ENCODE measurements around the gene CFAP157. TPM values are rescaled to one million over a fixed set of nuclear protein-coding genes. Genes with fewer than 3 reads are reported as not detected.

Gene CFAP157
- total and polyA plus RNA-seq, 2 of the 13 experiments (the other 11 are each of a cell fraction or from before 2014, with no cell fraction given), result 0.07 TPM; not detected in 1

DNA sequence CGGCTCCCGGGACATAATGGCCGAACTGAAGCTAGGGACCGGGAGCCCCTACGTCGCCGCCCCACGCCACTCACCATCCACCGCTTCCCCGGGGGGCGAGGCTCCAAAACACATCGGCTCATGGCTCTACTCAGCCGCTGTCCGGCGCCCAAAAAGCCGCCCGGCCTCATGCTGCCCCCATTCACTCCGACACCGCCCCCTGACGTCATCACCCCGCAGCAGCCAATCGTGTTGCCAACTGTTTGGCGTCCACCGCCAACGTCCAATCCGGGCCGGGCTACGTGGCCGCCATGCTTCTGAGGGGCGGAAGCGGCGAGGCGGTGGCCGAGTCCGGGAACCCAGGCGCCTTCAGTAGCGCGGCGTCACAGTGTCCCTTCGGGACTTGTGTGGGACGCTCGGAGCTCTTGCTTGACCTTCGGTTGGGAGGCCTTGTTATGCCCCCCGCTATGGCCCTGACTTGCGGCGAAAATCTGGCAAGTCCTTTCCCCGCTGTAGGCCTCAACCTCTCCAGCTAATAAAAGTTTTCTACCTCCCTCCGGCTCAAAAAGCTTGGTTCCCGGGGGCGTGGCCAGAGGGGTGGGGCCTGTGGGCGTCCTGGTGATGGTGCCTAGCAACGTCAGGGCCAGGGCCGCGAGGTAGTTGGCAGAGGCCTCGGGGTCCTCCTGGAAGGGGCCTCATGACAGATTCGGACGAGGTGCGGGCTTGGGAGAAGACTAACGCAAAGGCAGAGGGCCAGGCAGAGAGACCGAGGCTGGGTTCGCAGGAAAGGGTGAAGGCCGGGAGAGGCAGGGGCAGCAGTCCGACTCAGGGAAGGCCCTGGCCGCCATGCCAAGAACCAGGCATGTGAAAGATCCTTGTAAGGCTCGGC, 8.9 kb downstream of the CFAP157 start, which contains the start of the genes PTRH1 and TTC16 (continued):
- no peak for TF ChIP-seq U2AF1 (optimal IDR thresholded peaks at IDR 0.05; ENCODE audit: low read depth, low read length)
- TF ChIP-seq TEAD2 (CRISPR knock-in tag; IDR thresholded peaks at IDR 0.05), result no peak
- TF ChIP-seq, protein P1, sequence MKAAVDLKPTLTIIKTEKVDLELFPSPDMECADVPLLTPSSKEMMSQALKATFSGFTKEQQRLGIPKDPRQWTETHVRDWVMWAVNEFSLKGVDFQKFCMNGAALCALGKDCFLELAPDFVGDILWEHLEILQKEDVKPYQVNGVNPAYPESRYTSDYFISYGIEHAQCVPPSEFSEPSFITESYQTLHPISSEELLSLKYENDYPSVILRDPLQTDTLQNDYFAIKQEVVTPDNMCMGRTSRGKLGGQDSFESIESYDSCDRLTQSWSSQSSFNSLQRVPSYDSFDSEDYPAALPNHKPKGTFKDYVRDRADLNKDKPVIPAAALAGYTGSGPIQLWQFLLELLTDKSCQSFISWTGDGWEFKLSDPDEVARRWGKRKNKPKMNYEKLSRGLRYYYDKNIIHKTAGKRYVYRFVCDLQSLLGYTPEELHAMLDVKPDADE (CRISPR knock-in tag; IDR thresholded peaks at IDR 0.05), result no peak
- TF ChIP-seq, protein P2, sequence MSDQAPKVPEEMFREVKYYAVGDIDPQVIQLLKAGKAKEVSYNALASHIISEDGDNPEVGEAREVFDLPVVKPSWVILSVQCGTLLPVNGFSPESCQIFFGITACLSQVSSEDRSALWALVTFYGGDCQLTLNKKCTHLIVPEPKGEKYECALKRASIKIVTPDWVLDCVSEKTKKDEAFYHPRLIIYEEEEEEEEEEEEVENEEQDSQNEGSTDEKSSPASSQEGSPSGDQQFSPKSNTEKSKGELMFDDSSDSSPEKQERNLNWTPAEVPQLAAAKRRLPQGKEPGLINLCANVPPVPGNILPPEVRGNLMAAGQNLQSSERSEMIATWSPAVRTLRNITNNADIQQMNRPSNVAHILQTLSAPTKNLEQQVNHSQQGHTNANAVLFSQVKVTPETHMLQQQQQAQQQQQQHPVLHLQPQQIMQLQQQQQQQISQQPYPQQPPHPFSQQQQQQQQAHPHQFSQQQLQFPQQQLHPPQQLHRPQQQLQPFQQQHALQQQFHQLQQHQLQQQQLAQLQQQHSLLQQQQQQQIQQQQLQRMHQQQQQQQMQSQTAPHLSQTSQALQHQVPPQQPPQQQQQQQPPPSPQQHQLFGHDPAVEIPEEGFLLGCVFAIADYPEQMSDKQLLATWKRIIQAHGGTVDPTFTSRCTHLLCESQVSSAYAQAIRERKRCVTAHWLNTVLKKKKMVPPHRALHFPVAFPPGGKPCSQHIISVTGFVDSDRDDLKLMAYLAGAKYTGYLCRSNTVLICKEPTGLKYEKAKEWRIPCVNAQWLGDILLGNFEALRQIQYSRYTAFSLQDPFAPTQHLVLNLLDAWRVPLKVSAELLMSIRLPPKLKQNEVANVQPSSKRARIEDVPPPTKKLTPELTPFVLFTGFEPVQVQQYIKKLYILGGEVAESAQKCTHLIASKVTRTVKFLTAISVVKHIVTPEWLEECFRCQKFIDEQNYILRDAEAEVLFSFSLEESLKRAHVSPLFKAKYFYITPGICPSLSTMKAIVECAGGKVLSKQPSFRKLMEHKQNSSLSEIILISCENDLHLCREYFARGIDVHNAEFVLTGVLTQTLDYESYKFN (CRISPR knock-in tag; conservative IDR thresholded peaks at IDR 0.05), result no peak; the same call in 1 of the 2 replicates
- TF ChIP-seq LCORL (IDR thresholded peaks at IDR 0.05), result no peak
- peak; percentile 78 for TF ChIP-seq LCORL (CRISPR knock-in tag; IDR thresholded peaks at IDR 0.05)
- no peak for TF ChIP-seq SMAD3 (CRISPR knock-in tag; IDR thresholded peaks at IDR 0.05)
- no peak for TF ChIP-seq NONO (IDR thresholded peaks at IDR 0.05)
- peak; percentile 69; the same call in 1 of the 2 replicates for TF ChIP-seq NONO (CRISPR knock-in tag; conservative IDR thresholded peaks at IDR 0.05)
- TF ChIP-seq CHD2 (IDR thresholded peaks at IDR 0.05; ENCODE audit: low read depth, low read length), result peak; percentile 59; the same call in 1 of the 2 replicates
- TF ChIP-seq ZNF337 (CRISPR knock-in tag; IDR thresholded peaks at IDR 0.05; ENCODE audit: borderline replicate concordance, low read depth), result no peak
- TF ChIP-seq, protein P3, sequence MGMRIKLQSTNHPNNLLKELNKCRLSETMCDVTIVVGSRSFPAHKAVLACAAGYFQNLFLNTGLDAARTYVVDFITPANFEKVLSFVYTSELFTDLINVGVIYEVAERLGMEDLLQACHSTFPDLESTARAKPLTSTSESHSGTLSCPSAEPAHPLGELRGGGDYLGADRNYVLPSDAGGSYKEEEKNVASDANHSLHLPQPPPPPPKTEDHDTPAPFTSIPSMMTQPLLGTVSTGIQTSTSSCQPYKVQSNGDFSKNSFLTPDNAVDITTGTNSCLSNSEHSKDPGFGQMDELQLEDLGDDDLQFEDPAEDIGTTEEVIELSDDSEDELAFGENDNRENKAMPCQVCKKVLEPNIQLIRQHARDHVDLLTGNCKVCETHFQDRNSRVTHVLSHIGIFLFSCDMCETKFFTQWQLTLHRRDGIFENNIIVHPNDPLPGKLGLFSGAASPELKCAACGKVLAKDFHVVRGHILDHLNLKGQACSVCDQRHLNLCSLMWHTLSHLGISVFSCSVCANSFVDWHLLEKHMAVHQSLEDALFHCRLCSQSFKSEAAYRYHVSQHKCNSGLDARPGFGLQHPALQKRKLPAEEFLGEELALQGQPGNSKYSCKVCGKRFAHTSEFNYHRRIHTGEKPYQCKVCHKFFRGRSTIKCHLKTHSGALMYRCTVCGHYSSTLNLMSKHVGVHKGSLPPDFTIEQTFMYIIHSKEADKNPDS (CRISPR knock-in tag; IDR thresholded peaks at IDR 0.05), result no peak
- no peak for TF ChIP-seq KDM4B (CRISPR knock-in tag; IDR thresholded peaks at IDR 0.05)
- peak; percentile 64 for TF ChIP-seq TGIF2 (CRISPR knock-in tag; IDR thresholded peaks at IDR 0.05)
- TF ChIP-seq MIER2 (CRISPR knock-in tag; IDR thresholded peaks at IDR 0.05), result 0 out of 2 replicates have a peak, but pooled peaks have one; percentile 7
- TF ChIP-seq, protein P4, sequence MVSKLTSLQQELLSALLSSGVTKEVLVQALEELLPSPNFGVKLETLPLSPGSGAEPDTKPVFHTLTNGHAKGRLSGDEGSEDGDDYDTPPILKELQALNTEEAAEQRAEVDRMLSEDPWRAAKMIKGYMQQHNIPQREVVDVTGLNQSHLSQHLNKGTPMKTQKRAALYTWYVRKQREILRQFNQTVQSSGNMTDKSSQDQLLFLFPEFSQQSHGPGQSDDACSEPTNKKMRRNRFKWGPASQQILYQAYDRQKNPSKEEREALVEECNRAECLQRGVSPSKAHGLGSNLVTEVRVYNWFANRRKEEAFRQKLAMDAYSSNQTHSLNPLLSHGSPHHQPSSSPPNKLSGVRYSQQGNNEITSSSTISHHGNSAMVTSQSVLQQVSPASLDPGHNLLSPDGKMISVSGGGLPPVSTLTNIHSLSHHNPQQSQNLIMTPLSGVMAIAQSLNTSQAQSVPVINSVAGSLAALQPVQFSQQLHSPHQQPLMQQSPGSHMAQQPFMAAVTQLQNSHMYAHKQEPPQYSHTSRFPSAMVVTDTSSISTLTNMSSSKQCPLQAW (CRISPR knock-in tag; IDR thresholded peaks at IDR 0.05), result peak; percentile 56; the same call in 1 of the 2 replicates
- TF ChIP-seq, protein P5, sequence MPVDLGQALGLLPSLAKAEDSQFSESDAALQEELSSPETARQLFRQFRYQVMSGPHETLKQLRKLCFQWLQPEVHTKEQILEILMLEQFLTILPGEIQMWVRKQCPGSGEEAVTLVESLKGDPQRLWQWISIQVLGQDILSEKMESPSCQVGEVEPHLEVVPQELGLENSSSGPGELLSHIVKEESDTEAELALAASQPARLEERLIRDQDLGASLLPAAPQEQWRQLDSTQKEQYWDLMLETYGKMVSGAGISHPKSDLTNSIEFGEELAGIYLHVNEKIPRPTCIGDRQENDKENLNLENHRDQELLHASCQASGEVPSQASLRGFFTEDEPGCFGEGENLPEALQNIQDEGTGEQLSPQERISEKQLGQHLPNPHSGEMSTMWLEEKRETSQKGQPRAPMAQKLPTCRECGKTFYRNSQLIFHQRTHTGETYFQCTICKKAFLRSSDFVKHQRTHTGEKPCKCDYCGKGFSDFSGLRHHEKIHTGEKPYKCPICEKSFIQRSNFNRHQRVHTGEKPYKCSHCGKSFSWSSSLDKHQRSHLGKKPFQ (CRISPR knock-in tag; IDR thresholded peaks at IDR 0.05; ENCODE audit: insufficient replicate concordance), result no peak
